AG04450 (cell line): Measurements from ENCODE around the gene TRMT112. TPM values are rescaled to one million over a fixed set of nuclear protein-coding genes. Genes with fewer than 3 reads are reported as not detected.

Experiments used
- CTCF ChIA-PET: fragments of 300-600, 350-600 bp; formaldehyde crosslinking; extraction: SDS; loops from one replicate; lab custom pipeline; 2022; ENCODE audit warnings: antibody characterized with exemption, inconsistent platforms; lab: Charles Lee
- POLR2A ChIA-PET: fragments of 350-600 bp; formaldehyde crosslinking; extraction: SDS; loops from one replicate; lab custom pipeline; 2021; ENCODE audit warnings: antibody characterized with exemption, inconsistent platforms; lab: Yijun Ruan, JAX
- DNase-seq: peaks from one replicate; pipeline ENCODE4 v3.0.0-alpha.2; 2011; ENCODE audit warnings: low read depth, low spot score
- H3K27ac ChIP-seq: one replicate; pipeline ENCODE4 v1.5.1; 2012; ENCODE audit warnings: low read depth, low read length, control low read depth
- H3K27me3 ChIP-seq: one replicate; pipeline ENCODE4 v1.6.0; 2012; ENCODE audit warnings: low read length; ENCODE audit not compliant: control insufficient read depth, insufficient read depth
- H3K4me3 ChIP-seq: 2 replicates; pipeline ENCODE4 v1.5.1; 2011; ENCODE audit warnings: mild to moderate bottlenecking, low read depth, low read length, control low read depth
- H3K9me3 ChIP-seq: 2 replicates; pipeline ENCODE4 v1.5.1; 2012; ENCODE audit warnings: low read length; ENCODE audit not compliant: control insufficient read depth, insufficient read depth
- CTCF ChIP-seq: IDR thresholded peaks from 2 replicates; pipeline ENCODE4 v1.5.1; 2011; ENCODE audit warnings: low read depth, low read length, control low read depth, inconsistent platforms
- polyA minus RNA-seq: library from RNA; depleted of rRNA, polyadenylated mRNA; stranded (reverse); fragments of >200 nt; gene quantifications from 2 replicates; pipeline ENCODE4 v1.2.3, GENCODE V29; 2011; rRNA and poly(A)+ RNA removed
- polyA plus RNA-seq: library from polyadenylated mRNA; depleted of rRNA; stranded (reverse); fragments of >200 nt; gene quantifications from 2 replicates; pipeline ENCODE4 v1.2.3, GENCODE V29; 2011; rRNA removed

Gene TRMT112
- polyA plus RNA-seq (194 and 208 TPM in 2 replicates), polyA minus RNA-seq (55.9 and 73.8 TPM in 2 replicates)

- peak; percentile 92 for DNase-seq
- peak within 1 kb of the TSS; percentile 90 for H3K4me3 ChIP-seq
- peak within 1 kb of the TSS; percentile 96 for H3K27ac ChIP-seq
- ChIA-PET POLR2A (interaction anchor here (0.6 to 1.9 kb wide), 16 partner anchors 9 to 136 kb away, joined by 3 to 10 read pairs (median 4); partner anchors contain the start of genes ESRRA and STIP1), CTCF (interaction anchor here (0.5 to 2.5 kb wide), 11 partner anchors 13 to 261 kb away, joined by 3 to 38 read pairs (median 4); no protein-coding TSS in a partner anchor)
- no peaks in the 10 kb centered on the region for H3K27me3 ChIP-seq
- no peak; the same call in 1 of the 2 replicates for TF ChIP-seq CTCF
- no peaks in the 10 kb centered on the region; the same call in 1 of the 2 replicates for H3K9me3 ChIP-seq
These were observed at the start of gene TRMT112 for GRCh38 chr11:64317325-64317960. Gene TRMT112, minus strand, starts transcription at chr11:64317559. Its CDS starts 33 bp downstream, at chr11:64317526.

DNA sequence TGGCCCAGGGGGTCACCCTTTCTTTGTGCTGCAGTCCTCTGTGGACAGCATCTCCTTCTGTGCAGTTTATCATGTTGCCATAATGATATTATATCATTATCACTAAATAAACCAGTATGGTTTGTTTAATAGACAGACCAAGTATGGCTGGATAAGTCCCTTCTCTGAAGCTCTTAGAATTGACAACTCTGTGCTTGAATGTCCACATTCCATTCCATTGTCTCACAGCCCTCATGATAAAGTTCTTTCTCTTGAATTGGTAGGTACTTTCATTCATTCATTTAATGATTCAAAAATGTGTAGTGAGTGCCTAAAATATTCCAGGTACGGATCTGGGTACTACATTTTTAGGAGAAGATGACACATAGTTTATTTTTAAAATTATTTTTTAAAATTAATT, 49.4 kb upstream of the TRMT112 start:
- no peaks in the 10 kb centered on the region for H3K27me3 ChIP-seq
- ChIA-PET POLR2A (no interaction called here), CTCF (interaction anchor here (2.0 kb wide), 1 partner anchor 11 kb away, joined by 14 read pairs; no protein-coding TSS in a partner anchor)
- no peak overlapping the region for H3K4me3 ChIP-seq
- H3K9me3 ChIP-seq = peaks cover 10% of the 10 kb centered on the region; the same call in 1 of the 2 replicates
- no peak for TF ChIP-seq CTCF
- no peak for DNase-seq
- no peak overlapping the region for H3K27ac ChIP-seq

- DNase-seq = no peak
- no peak overlapping the region for H3K4me3 ChIP-seq
- ChIA-PET CTCF (interaction anchor here (0.9 to 1.9 kb wide), 2 partner anchors 9 to 10 kb away, joined by 3 to 9 read pairs; no protein-coding TSS in a partner anchor), POLR2A (no interaction called here)
- peaks cover 10% of the 10 kb centered on the region; the same call in 1 of the 2 replicates for H3K9me3 ChIP-seq
- no peaks in the 10 kb centered on the region for H3K27me3 ChIP-seq
- H3K27ac ChIP-seq = no peak overlapping the region
- TF ChIP-seq CTCF = no peak
These were observed 47.6 kb upstream of the TRMT112 start for GRCh38 chr11:64364911-64365310.

- H3K9me3 ChIP-seq = peaks cover 10% of the 10 kb centered on the region; the same call in 1 of the 2 replicates
- H3K27ac ChIP-seq = no peak overlapping the region
- CTCF ChIA-PET = interaction anchor here (1.9 kb wide), 1 partner anchor 9 kb away, joined by 9 read pairs; no protein-coding TSS in a partner anchor
- no peaks in the 10 kb centered on the region for H3K27me3 ChIP-seq
- POLR2A ChIA-PET = no interaction called here
- H3K4me3 ChIP-seq = no peak overlapping the region
- TF ChIP-seq CTCF = no peak
- DNase-seq = no peak
These were observed 47.1 kb upstream of the TRMT112 start for GRCh38 chr11:64364435-64364834.

DNA sequence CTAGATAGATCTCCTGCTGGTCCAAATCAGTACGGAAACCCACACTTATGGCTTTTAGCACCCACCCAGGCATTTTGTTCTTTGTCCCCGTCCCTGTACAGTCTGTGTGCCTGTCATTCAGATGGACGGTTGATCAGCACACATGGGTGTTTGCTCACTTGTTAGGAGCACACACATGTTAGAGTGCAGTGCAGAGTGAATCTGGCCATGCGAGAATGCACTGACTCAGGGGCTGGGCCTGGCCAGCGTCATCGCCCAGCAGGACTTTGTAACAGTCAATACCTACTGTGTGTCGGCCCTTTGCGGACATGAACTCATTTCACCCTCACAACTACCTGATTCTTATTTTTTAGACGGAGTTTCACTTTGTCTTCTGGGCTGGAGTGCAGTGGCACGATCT, 45.0 kb upstream of the TRMT112 start:
- Histone ChIP-seq H3K27me3 (no peaks in the 10 kb centered on the region), H3K4me3 (no peak overlapping the region), H3K27ac (no peak overlapping the region), H3K9me3 (no peaks in the 10 kb centered on the region; the same call in 1 of the 2 replicates)
- DNase-seq = no peak
- ChIA-PET POLR2A (no interaction called here), CTCF (no interaction called here)
- no peak for TF ChIP-seq CTCF
